H9 (cell line): ENCODE data around the gene C7. TPM values are rescaled to one million over a fixed set of nuclear protein-coding genes. Genes with fewer than 3 reads are reported as not detected.

ENCODE experiments used
- DNase-seq: peaks from one replicate; pipeline ENCODE4 v3.0.0-alpha.2; 2017
- H2AFZ ChIP-seq: one replicate; pipeline ENCODE4 v1.6.1; 2013; ENCODE audit warnings: mild to moderate bottlenecking, low read length, control low read depth, moderate library complexity
- H2AK5ac ChIP-seq: 2 replicates; pipeline ENCODE4 v1.6.1; 2013; ENCODE audit warnings: low read length, control low read depth, mixed read lengths; ENCODE audit not compliant: insufficient read length
- H2BK120ac ChIP-seq: one replicate; pipeline ENCODE4 v1.6.1; 2013; ENCODE audit warnings: low read depth, mild to moderate bottlenecking, low read length, control low read depth, inconsistent platforms; ENCODE audit not compliant: poor library complexity, severe bottlenecking
- H2BK12ac ChIP-seq: 2 replicates; pipeline ENCODE4 v1.6.1; 2013; ENCODE audit warnings: low read length, control low read depth, mixed read lengths, low read depth; ENCODE audit not compliant: insufficient read length
- H2BK15ac ChIP-seq: 2 replicates; pipeline ENCODE4 v1.6.1; 2013; ENCODE audit warnings: low read depth, low read length, control low read depth
- H2BK20ac ChIP-seq: one replicate; pipeline ENCODE4 v1.6.1; 2013; ENCODE audit warnings: low read depth, mild to moderate bottlenecking, low read length, control low read depth, inconsistent platforms; ENCODE audit not compliant: poor library complexity, severe bottlenecking
- H2BK5ac ChIP-seq: 2 replicates; pipeline ENCODE4 v1.6.1; 2013; ENCODE audit warnings: low read length, control low read depth, mixed read lengths; ENCODE audit not compliant: insufficient read length
- H3K14ac ChIP-seq: 2 replicates; pipeline ENCODE4 v1.6.1; 2013; ENCODE audit warnings: low read length, control low read depth; ENCODE audit not compliant: insufficient read depth
- H3K18ac ChIP-seq: 2 replicates; pipeline ENCODE4 v1.6.1; 2013; ENCODE audit warnings: low read depth, mild to moderate bottlenecking, mixed read lengths, low read length, control low read depth; ENCODE audit not compliant: insufficient read length
- H3K23ac ChIP-seq: 2 replicates; pipeline ENCODE4 v1.6.1; 2013; ENCODE audit warnings: low read length, control low read depth, mixed read lengths, low read depth; ENCODE audit not compliant: insufficient read length
- H3K23me2 ChIP-seq: 2 replicates; pipeline ENCODE4 v1.6.1; 2013; ENCODE audit warnings: low read depth, mild to moderate bottlenecking, mixed read lengths, low read length, control low read depth; ENCODE audit not compliant: insufficient read length, poor library complexity, severe bottlenecking
- H3K27ac ChIP-seq: 2 replicates; pipeline ENCODE4 v1.5.1; 2013; ENCODE audit warnings: low read length, control low read depth, mixed read lengths, low read depth; ENCODE audit not compliant: insufficient read length
- H3K27me3 ChIP-seq: 2 replicates; pipeline ENCODE4 v1.6.1; 2013; ENCODE audit warnings: low read length, control low read depth, inconsistent platforms; ENCODE audit not compliant: insufficient read depth
- H3K4ac ChIP-seq: 2 replicates; pipeline ENCODE4 v1.6.1; 2013; ENCODE audit warnings: low read depth, mild to moderate bottlenecking, control low read depth, inconsistent platforms, low read length, moderate library complexity
- H3K4me1 ChIP-seq: 2 replicates; pipeline ENCODE4 v1.6.1; 2013; ENCODE audit warnings: low read length, control low read depth, inconsistent platforms; ENCODE audit not compliant: insufficient read depth
- H3K4me2 ChIP-seq: 2 replicates; pipeline ENCODE4 v1.6.1; 2013; ENCODE audit warnings: low read length, control low read depth, mixed read lengths; ENCODE audit not compliant: insufficient read length, insufficient read depth
- H3K56ac ChIP-seq: 2 replicates; pipeline ENCODE4 v1.6.1; 2013; ENCODE audit warnings: low read depth, mild to moderate bottlenecking, mixed read lengths, low read length, control low read depth; ENCODE audit not compliant: insufficient read length
- H3K79me1 ChIP-seq: 2 replicates; pipeline ENCODE4 v1.6.1; 2013; ENCODE audit warnings: low read depth, mild to moderate bottlenecking, moderate library complexity, low read length, control low read depth, inconsistent platforms; ENCODE audit not compliant: insufficient read depth, poor library complexity, severe bottlenecking
- H3K79me2 ChIP-seq: 2 replicates; pipeline ENCODE4 v1.6.1; 2013; ENCODE audit warnings: low read length, control low read depth, inconsistent platforms; ENCODE audit not compliant: insufficient read depth
- H3K9ac ChIP-seq: 2 replicates; pipeline ENCODE4 v1.6.1; 2013; ENCODE audit warnings: low read length, control low read depth, mixed read lengths; ENCODE audit not compliant: insufficient read length; ENCODE audit errors: extremely low read depth
- H3K9me3 ChIP-seq: one replicate; pipeline ENCODE4 v1.6.1; 2013; ENCODE audit warnings: low read depth, low read length, inconsistent platforms; ENCODE audit not compliant: control insufficient read depth
- H3T11ph ChIP-seq: one replicate; pipeline ENCODE4 v1.6.1; 2013; ENCODE audit warnings: mild to moderate bottlenecking, low read length, control low read depth, inconsistent platforms
- H4K20me1 ChIP-seq: one replicate; pipeline ENCODE4 v1.6.1; 2013; ENCODE audit not compliant: control insufficient read depth, insufficient read length, insufficient read depth
- H4K5ac ChIP-seq: 2 replicates; pipeline ENCODE4 v1.6.1; 2013; ENCODE audit warnings: low read depth, mild to moderate bottlenecking, mixed read lengths, low read length, control low read depth; ENCODE audit not compliant: insufficient read length
- H4K8ac ChIP-seq: replicated peaks from 2 replicates; pipeline ENCODE4 v1.6.1; 2013; ENCODE audit warnings: low read length, control low read depth, mixed read lengths, low read depth; ENCODE audit not compliant: insufficient read length
- H4K91ac ChIP-seq: 2 replicates; pipeline ENCODE4 v1.6.1; 2013; ENCODE audit warnings: low read depth, mild to moderate bottlenecking, moderate library complexity, mixed read lengths, low read length, control low read depth; ENCODE audit not compliant: insufficient read length
- H3K27ac Mint-ChIP-seq, 3 experiments: 2 replicates in 2 of 3; 3 replicates in 1 of 3; pipeline ENCODE4 v1.8.0; 2020 to 2021; ENCODE audit warnings: mixed read lengths in 3 of 3, mild to moderate bottlenecking in 1 of 3, moderate library complexity in 1 of 3
- H3K27me3 Mint-ChIP-seq: 2 replicates; pipeline ENCODE4 v1.8.0; 2021; ENCODE audit warnings: low read depth, mild to moderate bottlenecking, moderate library complexity, mixed read lengths
- H3K36me3 Mint-ChIP-seq, 3 experiments: 2 replicates in 2 of 3; 3 replicates in 1 of 3; pipeline ENCODE4 v1.8.0; 2020 to 2021; ENCODE audit warnings: low read depth in 3 of 3, mixed read lengths in 3 of 3; ENCODE audit not compliant: insufficient read depth in 1 of 3
- H3K4me1 Mint-ChIP-seq, 2 experiments: 2 replicates each; pipeline ENCODE4 v1.8.0; 2020; ENCODE audit warnings: mixed read lengths in 2 of 2
- H3K4me3 Mint-ChIP-seq, 2 experiments: 2 replicates in 1 of 2; 3 replicates in 1 of 2; pipeline ENCODE4 v1.8.0; 2020 to 2021; ENCODE audit warnings: mild to moderate bottlenecking in 2 of 2, mixed read lengths in 2 of 2, moderate library complexity in 1 of 2
- H3K9me3 Mint-ChIP-seq, 2 experiments: 2 replicates in 1 of 2; 3 replicates in 1 of 2; pipeline ENCODE4 v1.8.0; 2020; ENCODE audit warnings: mild to moderate bottlenecking in 2 of 2, mixed read lengths in 2 of 2, moderate library complexity in 1 of 2
- WGBS: extraction: QIAGEN DNeasy Blood & Tissue Kit; methylation state at CpG from one replicate; pipeline ENCODE4 v1.1.7; 2013; ENCODE audit warnings: missing lambda C conversion rate, low lambda C conversion rate, mixed read lengths; ENCODE audit not compliant: insufficient read length; ENCODE audit errors: extremely low coverage; 5-methylcytosine and 5-hydroxymethylcytosine counted together
- total RNA-seq: library from RNA; stranded (reverse); gene quantifications from 2 replicates; pipeline ENCODE4 v1.2.1, GENCODE V29; 2021
- TF ChIP-seq, protein P1 (sequence below): fragments of 200-600 bp; sonication (generic); conservative IDR thresholded peaks from 3 replicates; pipeline ENCODE4 v1.8.0; 2021; ENCODE audit warnings: antibody characterized with exemption, mild to moderate bottlenecking

The C7 gene
- total RNA-seq, 1 experiment from 2014 or later, result 0.52 TPM

DNA sequence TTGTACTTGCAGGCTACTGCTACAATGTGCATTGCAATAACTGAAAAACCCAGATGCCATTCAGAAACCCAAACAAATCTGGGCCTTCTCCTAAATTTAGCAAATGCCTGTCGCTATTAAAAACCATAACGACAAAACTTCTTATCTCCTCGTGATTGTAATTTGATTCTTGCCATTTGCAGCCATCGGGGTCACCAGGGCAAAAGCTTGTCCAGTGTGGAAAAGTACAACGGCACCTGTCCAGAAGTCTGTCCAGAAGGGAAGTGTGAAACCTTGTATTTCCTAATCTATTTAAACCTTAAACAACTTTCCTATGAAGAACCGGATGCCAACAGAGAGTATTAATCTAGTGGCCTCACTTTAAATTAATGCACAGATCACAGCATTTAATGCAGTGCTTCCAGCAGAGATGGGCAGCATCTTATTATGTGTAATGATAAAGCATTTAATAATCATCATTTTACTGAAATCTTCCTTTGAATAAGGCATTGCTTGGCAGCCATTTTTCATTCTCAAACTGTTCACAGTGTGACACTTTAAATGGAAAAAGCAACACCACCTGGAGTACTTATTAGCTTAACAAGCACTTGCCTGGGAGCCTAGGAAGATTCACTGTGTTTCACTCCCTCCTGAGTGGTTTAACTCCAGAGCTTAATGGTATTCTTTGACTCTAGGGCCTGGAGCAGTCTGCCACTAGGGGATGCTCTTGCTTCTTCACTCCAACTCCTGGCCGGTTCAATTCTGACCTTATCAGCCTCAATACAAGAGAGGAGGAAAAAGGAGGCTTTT, 4.9 kb upstream of the C7 start:
- no CpG with 5 or more reads among the region's 7 CpGs for WGBS
- Histone ChIP-seq H3K23ac (no peak overlapping the region), H2BK12ac (no peak overlapping the region), H3K27me3 (no peaks in the 10 kb centered on the region), H3T11ph (no peak overlapping the region), H2AFZ (no peak overlapping the region), H3K9me3 (no peaks in the 10 kb centered on the region), H2AK5ac (no peak overlapping the region), H4K8ac (no peak overlapping the region), H2BK20ac (no peak overlapping the region), H3K79me1 (no peaks in the 10 kb centered on the region), H3K4me1 (no peaks in the 10 kb centered on the region), H3K56ac (no peak overlapping the region), H3K79me2 (no peaks in the 10 kb centered on the region), H3K27ac (no peak overlapping the region), H3K4ac (no peak overlapping the region), H3K4me2 (no peak overlapping the region), H2BK15ac (no peak overlapping the region), H3K9ac (no peak overlapping the region), H3K14ac (no peak overlapping the region), H3K23me2 (no peaks in the 10 kb centered on the region), H4K20me1 (no peaks in the 10 kb centered on the region), H4K91ac (no peak overlapping the region), H2BK5ac (no peak overlapping the region), H4K5ac (no peak overlapping the region), H3K18ac (no peak overlapping the region), H2BK120ac (no peak overlapping the region)
- no peaks in the 10 kb centered on the region; a peak in 1 of 7 replicates for H3K36me3 Mint-ChIP-seq
- H3K4me1 Mint-ChIP-seq, result peaks cover 8 to 13% of the 10 kb centered on the region in 2 experiments
- H3K27me3 Mint-ChIP-seq, result no peaks in the 10 kb centered on the region; the same call in 1 of the 2 replicates
- H3K9me3 Mint-ChIP-seq, result peaks cover 2 to 3% of the 10 kb centered on the region in 2 experiments; a peak in 4 of 5 replicates
- peak; percentile 77 for DNase-seq
- TF ChIP-seq, protein P1, sequence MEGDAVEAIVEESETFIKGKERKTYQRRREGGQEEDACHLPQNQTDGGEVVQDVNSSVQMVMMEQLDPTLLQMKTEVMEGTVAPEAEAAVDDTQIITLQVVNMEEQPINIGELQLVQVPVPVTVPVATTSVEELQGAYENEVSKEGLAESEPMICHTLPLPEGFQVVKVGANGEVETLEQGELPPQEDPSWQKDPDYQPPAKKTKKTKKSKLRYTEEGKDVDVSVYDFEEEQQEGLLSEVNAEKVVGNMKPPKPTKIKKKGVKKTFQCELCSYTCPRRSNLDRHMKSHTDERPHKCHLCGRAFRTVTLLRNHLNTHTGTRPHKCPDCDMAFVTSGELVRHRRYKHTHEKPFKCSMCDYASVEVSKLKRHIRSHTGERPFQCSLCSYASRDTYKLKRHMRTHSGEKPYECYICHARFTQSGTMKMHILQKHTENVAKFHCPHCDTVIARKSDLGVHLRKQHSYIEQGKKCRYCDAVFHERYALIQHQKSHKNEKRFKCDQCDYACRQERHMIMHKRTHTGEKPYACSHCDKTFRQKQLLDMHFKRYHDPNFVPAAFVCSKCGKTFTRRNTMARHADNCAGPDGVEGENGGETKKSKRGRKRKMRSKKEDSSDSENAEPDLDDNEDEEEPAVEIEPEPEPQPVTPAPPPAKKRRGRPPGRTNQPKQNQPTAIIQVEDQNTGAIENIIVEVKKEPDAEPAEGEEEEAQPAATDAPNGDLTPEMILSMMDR, result peak; percentile 98
- no peak overlapping the region; a peak in 1 of 5 replicates for H3K4me3 Mint-ChIP-seq
- H3K27ac Mint-ChIP-seq, result no peak overlapping the region
